Activated naive CD4-positive, alpha-beta T cell treated with anti-CD3 and anti-CD28 coated beads, Interleukin-2, amount 50 U/mL, for 72 hours (primary cell): ENCODE results near the gene DLG4. TPM values are rescaled to one million over a fixed set of nuclear protein-coding genes. Genes with fewer than 3 reads are reported as not detected.
A peak's percentile ranks its signal among the peaks of the same experiment; 100 is the strongest.

Experiments used
- ATAC-seq, 2 donors: fragments of 150-1000 bp; cut with Tn5 transposase; 2 replicates each; pipeline ENCODE4 v1.10.0; 2021; ENCODE audit warnings: mild to moderate bottlenecking in 2 of 2, moderate library complexity in 2 of 2
- DNase-seq, 2 donors: peaks; one replicate each; pipeline ENCODE4 v3.0.0; 2021 to 2022; ENCODE audit warnings: low spot score in 2 of 2
- H3K27ac Mint-ChIP-seq, 2 donors: one replicate each; pipeline ENCODE4 v1.8.0; 2022; ENCODE audit warnings: mild to moderate bottlenecking in 2 of 2, mixed read lengths in 2 of 2
- H3K36me3 Mint-ChIP-seq, 2 donors: one replicate each; pipeline ENCODE4 v1.8.0; 2022; ENCODE audit warnings: mixed read lengths in 2 of 2
- H3K9me3 Mint-ChIP-seq, 2 donors: one replicate each; pipeline ENCODE4 v1.8.0; 2022; ENCODE audit warnings: mixed read lengths in 2 of 2
- total RNA-seq, 2 donors: library from RNA; stranded (reverse); gene quantifications; one replicate each; pipeline ENCODE4 v1.2.3, GENCODE V29; 2022

The DLG4 gene
- total RNA-seq, 2 donors from 2014 or later: 20.1 to 27.1 TPM

GRCh38 chr17:7214300-7215135, 5.1 kb downstream of the DLG4 start:
- no peaks in the 10 kb centered on the region for H3K9me3 Mint-ChIP-seq
- peak overlapping the region; percentile 81 to 95 for H3K27ac Mint-ChIP-seq
- H3K36me3 Mint-ChIP-seq: peaks cover 0 to 1% of the 10 kb centered on the region in 2 donors
- DNase-seq (peak; percentile 96 to 100), ATAC-seq (peak; percentile 86 to 89)

GRCh38 chr17:7213895-7214299, 5.7 kb downstream of the DLG4 start:
- peak in 1 of 2 donors; percentile 64 for DNase-seq
- Mint-ChIP-seq H3K9me3 (no peaks in the 10 kb centered on the region), H3K27ac (peak overlapping the region; percentile 81 to 95), H3K36me3 (no peaks in the 10 kb centered on the region)
- ATAC-seq: peak; percentile 4 to 12

DNA sequence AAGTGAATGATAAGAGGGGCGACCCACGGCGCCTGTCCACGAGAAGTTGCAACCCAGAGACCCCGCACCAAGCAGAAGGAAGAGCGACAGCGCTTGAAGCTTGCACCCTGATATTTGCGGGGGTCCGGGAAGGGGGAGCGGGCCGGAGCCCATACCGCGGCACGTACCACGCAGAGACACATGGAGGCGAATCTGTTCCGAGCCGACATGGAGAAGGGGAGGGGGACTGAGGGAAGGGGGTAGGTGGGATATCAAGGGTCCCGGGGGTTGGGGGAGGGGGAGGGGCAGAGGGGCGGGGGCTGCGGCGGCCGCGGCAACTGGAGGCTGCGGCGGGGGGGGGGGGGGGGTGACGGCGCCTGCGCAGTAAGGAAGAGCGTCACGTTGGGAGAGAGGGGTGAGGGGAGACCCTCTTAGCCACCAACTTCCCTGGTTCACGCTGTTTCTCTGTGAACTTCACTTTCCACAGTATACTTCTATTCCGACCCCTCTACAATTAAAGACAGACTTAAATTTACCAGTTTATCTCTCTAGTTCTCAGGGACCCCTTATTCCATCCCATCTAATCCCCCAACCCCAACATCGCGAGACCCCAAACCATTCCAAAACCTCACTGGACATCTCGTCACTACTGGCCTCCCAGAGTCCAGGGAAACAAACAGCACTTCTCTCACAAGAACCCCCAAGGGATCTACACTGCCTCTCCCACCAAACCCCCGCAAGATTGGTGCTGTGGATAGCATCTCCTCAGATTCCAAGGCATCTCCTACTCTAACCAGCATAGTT, 8.0 kb downstream of the DLG4 start:
- Mint-ChIP-seq H3K36me3 (no peaks in the 10 kb centered on the region), H3K27ac (no peak overlapping the region), H3K9me3 (no peaks in the 10 kb centered on the region)
- DNase-seq (no peak), ATAC-seq (no peak)

DNA sequence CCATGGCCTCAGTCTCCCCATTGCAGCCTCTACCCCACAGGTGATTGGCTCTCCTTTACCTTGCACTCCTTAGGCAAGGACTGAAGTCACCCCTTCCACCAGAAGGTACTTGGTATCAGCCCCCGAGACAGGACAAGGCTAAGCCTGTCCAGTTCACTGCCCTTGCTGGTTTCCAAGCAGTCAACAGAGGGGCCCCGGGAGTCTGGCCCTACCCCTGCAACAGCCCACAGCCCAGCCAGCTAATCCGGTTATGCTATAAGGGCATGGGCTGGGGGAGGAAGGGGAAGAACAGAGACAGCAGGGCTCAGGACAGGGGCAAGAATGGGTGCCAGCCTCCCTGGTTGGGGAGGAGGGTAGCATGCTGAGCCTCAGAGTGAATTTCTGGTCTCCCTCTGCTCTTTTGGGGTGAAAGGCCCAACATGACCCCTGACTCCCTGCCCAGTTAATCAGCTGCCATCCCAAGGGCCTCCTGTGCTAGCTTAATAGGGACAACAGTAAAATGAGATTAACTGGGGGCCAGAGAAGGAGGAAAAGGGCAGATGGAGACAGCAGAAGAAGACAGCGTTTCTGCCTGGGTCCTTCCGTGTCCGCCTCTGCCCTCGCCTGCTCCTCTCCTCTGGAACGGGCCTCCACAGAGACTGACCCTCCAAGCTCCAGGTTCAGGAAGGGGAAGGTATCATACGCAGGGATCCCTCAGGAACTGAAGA, 10.7 kb downstream of the DLG4 start:
- no peaks in the 10 kb centered on the region for H3K9me3 Mint-ChIP-seq
- no peaks in the 10 kb centered on the region for H3K36me3 Mint-ChIP-seq
- DNase-seq (no peak), ATAC-seq (no peak)
- H3K27ac Mint-ChIP-seq: peak overlapping the region in 1 of 2 donors; percentile 23

DNA sequence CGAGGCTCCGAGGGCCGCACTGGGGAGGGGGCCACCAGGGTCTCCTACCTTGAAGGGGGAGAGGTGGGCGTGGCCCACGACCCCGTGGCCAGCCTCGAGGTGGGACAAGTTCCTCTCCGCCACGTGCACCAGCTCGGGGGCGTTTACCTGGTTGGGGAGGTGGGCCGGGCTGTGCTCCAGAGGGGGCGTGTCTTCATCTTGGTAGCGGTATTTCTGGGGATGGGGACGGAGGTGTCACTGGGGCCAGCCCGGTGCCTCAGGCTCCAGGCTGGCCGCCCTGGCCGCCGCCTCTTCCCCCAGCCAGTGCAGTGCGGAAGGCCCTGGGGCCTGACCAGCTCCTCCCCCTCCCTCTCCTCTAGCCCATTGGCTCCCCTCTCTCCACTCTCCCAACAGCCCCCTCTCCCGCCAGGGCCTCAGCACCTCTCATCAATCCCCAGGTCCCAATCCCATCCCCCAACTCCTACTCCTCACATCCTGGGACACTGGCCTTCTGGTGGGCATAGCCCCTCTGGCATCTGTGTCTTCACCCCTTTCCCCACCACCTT, 11.5 kb downstream of the DLG4 start:
- peak overlapping the region in 1 of 2 donors; percentile 23 for H3K27ac Mint-ChIP-seq
- no peak for DNase-seq
- H3K36me3 Mint-ChIP-seq: no peaks in the 10 kb centered on the region
- no peaks in the 10 kb centered on the region for H3K9me3 Mint-ChIP-seq
- no peak for ATAC-seq

GRCh38 chr17:7207120-7208001, 12.3 kb downstream of the DLG4 start:
- peak overlapping the region; percentile 12 to 78 for H3K27ac Mint-ChIP-seq
- H3K36me3 Mint-ChIP-seq: no peaks in the 10 kb centered on the region
- H3K9me3 Mint-ChIP-seq: no peaks in the 10 kb centered on the region

DNA sequence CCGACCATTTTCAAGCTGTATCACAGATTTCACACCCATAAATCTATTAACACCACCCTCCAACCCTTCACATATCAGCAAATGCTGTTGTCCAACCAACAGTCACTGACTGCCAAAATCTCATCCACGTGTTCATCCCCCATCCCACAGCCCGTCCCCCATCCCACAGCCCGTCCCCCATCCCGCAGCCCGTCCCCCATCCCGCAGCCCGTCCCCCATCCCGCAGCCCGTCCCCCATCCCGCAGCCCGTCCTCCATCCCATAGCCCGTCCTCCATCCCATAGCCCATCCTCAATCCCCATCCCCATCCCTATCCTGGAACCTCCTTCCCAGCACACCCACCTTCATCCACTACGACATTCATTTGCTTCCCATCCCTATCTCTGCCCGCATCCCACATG, 14.1 kb downstream of the DLG4 start:
- Mint-ChIP-seq H3K9me3 (no peaks in the 10 kb centered on the region), H3K36me3 (no peaks in the 10 kb centered on the region), H3K27ac (peak overlapping the region; percentile 78 to 92)
- DNase-seq (no peak), ATAC-seq (no peak)

More at GRCh38 chr17:7207120-7208001, 12.3 kb downstream of the DLG4 start:
- ATAC-seq (no peak), DNase-seq (no peak)

GRCh38 chr17:7204828-7205461, 14.7 kb downstream of the DLG4 start:
- ATAC-seq: peak; percentile 89 to 91
- H3K9me3 Mint-ChIP-seq: no peaks in the 10 kb centered on the region
- DNase-seq: peak; percentile 87 to 91
- no peaks in the 10 kb centered on the region for H3K36me3 Mint-ChIP-seq
- H3K27ac Mint-ChIP-seq: peak overlapping the region; percentile 78 to 92

- H3K9me3 Mint-ChIP-seq: no peaks in the 10 kb centered on the region
- peak overlapping the region; percentile 78 to 92 for H3K27ac Mint-ChIP-seq
- ATAC-seq: no peak
- H3K36me3 Mint-ChIP-seq: no peaks in the 10 kb centered on the region
- no peak for DNase-seq
Observed at GRCh38 chr17:7204336-7204735, 15.3 kb downstream of the DLG4 start.

DNA sequence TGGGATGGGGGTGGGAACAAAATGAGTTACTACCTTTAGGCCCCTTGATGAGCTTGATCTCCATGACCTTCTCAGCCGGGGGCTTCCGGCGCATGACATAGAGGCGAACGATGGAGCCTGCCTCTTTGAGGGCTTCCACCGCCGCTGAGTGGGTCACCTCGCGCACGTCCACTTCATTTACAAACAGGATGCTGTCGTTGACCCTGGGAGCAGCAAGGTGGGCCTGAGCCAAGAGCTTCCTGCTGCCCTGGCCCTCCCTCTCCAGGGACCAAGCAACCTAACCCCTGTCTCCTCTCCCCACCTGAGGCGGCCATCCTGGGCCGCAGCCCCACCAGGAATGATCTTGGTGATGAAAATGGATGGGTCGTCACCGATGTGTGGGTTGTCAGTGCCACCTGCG, 16.2 kb downstream of the DLG4 start:
- no peak for DNase-seq
- Mint-ChIP-seq H3K27ac (no peak overlapping the region), H3K9me3 (no peaks in the 10 kb centered on the region), H3K36me3 (no peaks in the 10 kb centered on the region)
- ATAC-seq: no peak

DNA sequence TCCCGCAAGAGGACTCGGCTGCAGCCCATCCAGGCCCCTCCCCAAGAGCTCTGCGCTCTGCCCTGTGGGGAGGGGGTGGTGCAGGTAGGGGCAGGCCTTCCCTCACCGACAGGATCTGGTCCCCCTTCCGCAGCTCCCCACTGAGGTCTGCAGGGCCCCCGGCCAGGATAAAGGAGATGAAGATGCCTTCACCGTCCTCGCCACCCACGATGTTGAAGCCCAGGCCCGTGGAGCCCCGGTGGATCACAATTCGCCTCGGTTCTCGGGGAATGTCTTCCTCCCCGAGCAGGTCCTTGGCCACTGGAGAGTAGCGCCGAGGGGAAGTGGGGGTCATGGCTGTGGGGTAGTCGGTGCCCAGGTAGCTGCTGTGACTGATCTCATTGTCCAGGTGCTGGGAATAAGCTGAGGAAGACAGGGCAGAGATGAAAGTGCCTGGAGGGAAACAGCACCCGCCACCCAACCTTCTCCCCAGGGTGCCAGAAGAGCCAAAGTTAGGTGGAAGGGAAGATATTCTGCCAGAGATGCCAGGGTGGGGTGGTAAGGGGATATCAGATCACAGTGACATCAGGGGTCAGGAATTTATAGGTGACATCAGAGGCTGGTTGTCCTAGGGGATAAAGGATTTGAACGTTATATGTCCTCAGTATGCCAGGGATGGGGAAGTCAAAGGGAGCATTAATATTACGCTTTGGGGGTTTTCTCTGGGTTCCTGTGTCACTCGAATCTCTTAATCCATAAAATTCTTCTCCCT, 22.8 kb downstream of the DLG4 start:
- DNase-seq (no peak), ATAC-seq (no peak)
- Mint-ChIP-seq H3K27ac (no peak overlapping the region), H3K36me3 (no peaks in the 10 kb centered on the region), H3K9me3 (no peaks in the 10 kb centered on the region)

DNA sequence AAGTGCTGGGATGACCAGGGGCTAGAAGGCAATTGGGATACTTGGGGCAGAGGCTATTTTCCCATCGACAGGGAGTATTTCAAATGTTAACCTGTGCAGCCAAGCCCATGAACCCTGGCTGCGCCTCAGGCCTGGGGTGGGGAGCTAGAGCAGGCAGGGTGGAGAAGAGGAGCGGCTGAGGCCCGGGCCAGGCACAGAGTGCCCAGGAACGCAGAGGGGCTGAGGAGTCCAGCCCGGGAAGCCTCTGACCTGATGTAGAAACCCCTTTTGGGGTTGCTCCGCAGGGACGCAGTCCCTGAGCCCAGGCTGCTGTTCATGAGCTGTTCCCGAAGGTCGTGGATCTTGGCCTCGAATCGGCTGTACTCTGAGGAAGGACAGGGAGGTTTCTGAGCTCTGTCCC, 23.7 kb downstream of the DLG4 start:
- Mint-ChIP-seq H3K36me3 (no peaks in the 10 kb centered on the region), H3K9me3 (no peaks in the 10 kb centered on the region), H3K27ac (no peak overlapping the region)
- no peak for DNase-seq
- ATAC-seq: no peak

- H3K27ac Mint-ChIP-seq: peak overlapping the region; percentile 50 to 70
- ATAC-seq: no peak
Observed at GRCh38 chr17:7192271-7192937, 27.2 kb downstream of the DLG4 start.

DNA sequence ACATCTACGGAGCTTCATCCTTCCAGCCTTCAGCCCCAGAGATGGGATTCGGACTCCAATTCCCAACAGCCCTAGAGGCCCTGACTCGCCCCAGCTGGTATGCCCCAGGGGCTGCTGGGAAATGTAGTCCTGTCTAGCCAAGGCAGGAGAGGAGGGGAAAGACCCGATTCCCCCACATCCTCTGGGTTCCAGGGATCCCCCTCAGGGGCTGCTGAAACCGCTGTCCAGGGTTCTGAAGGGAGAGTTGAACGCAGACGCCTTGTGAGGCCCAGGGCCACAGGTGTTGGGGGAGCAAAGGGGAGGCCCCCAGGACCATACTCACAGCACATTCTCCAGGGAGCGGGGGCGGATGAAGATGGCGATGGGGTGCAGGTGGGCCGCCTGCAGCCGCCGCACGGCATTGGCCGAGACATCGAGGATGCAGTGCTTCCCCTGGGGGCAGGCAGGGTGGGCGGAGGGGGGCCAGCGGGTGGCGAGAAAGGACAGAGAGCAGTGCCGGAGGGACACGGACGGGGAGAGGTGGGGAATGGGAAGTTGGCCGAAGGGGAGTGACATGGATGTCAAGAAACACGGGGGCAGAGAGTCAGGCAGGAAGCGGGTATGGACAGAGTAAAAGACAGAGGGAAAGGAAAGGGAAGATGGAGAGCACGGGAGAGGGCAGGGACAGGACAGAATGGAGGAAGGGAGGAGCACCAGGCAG, 27.9 kb downstream of the DLG4 start:
- DNase-seq (peak in 1 of 2 donors; percentile 30), ATAC-seq (peak in 1 of 2 donors; percentile 59)
- Mint-ChIP-seq H3K27ac (peak overlapping the region in 1 of 2 donors; percentile 50), H3K36me3 (no peaks in the 10 kb centered on the region), H3K9me3 (no peaks in the 10 kb centered on the region)

More at GRCh38 chr17:7192271-7192937, 27.2 kb downstream of the DLG4 start:
- H3K36me3 Mint-ChIP-seq: no peaks in the 10 kb centered on the region
- no peaks in the 10 kb centered on the region for H3K9me3 Mint-ChIP-seq
- DNase-seq: no peak
